HUES48 (cell line): ENCODE results near the gene CIB1.

Experiments
- H3K27ac ChIP-seq: one replicate; pipeline ENCODE4 v1.7.0; 2013; ENCODE audit warnings: low read depth, low read length, inconsistent platforms
- H3K27me3 ChIP-seq: 2 replicates; pipeline ENCODE4 v1.6.1; 2013; ENCODE audit warnings: mild to moderate bottlenecking, low read length; ENCODE audit not compliant: control insufficient read depth, insufficient read depth
- H3K36me3 ChIP-seq: 2 replicates; pipeline ENCODE4 v1.6.1; 2013; ENCODE audit warnings: low read length; ENCODE audit not compliant: control insufficient read depth, insufficient read depth
- H3K4me1 ChIP-seq: 2 replicates; pipeline ENCODE4 v1.6.1; 2013; ENCODE audit warnings: mild to moderate bottlenecking, low read length; ENCODE audit not compliant: control insufficient read depth, insufficient read depth
- H3K4me3 ChIP-seq: 2 replicates; pipeline ENCODE4 v1.5.1; 2013; ENCODE audit warnings: mild to moderate bottlenecking, low read depth, low read length
- H3K9ac ChIP-seq: 2 replicates; pipeline ENCODE4 v1.6.1; 2013; ENCODE audit warnings: mild to moderate bottlenecking, low read depth, low read length, moderate library complexity
- H3K9me3 ChIP-seq: 2 replicates; pipeline ENCODE4 v1.6.1; 2013; ENCODE audit warnings: low read length; ENCODE audit not compliant: control insufficient read depth, insufficient read depth

Gene CIB1

DNA sequence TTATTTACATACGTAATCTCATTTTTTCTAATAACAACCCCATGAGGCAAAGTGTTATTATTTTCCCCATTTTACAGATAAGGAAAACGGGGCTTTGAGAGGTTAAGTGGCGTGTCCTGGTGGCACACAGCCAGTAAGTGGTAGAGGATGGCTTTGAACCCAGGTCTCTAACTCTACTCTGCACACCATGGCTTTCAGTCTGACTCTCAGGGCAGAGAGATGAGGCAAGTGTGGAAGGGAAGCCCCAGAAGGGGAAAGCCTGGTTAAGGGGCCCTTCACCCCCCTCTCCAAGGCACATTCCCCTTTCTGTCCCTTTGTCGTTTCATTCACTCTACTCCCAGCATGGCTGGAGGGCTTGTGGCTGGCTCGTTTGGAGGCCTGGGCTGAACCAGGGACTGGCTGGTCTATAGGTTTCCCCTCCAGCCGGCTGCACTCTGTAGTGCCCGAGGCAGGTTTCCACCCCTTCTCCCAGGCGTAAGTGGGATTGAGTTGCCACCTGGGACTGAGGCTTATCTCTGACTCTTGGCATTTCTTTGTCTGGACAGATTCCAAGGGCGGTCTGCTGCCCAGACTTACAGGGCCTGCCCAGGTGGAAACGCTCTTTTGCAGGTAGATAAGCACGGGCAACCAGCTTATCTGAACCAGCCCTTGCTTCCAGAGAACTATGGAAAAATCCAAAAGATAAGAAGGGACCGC is 20.5 kb downstream of the CIB1 start:
- H3K4me3 ChIP-seq: no peak overlapping the region
- no peak overlapping the region for H3K27ac ChIP-seq
- peaks cover 12% of the 10 kb centered on the region for H3K36me3 ChIP-seq

DNA sequence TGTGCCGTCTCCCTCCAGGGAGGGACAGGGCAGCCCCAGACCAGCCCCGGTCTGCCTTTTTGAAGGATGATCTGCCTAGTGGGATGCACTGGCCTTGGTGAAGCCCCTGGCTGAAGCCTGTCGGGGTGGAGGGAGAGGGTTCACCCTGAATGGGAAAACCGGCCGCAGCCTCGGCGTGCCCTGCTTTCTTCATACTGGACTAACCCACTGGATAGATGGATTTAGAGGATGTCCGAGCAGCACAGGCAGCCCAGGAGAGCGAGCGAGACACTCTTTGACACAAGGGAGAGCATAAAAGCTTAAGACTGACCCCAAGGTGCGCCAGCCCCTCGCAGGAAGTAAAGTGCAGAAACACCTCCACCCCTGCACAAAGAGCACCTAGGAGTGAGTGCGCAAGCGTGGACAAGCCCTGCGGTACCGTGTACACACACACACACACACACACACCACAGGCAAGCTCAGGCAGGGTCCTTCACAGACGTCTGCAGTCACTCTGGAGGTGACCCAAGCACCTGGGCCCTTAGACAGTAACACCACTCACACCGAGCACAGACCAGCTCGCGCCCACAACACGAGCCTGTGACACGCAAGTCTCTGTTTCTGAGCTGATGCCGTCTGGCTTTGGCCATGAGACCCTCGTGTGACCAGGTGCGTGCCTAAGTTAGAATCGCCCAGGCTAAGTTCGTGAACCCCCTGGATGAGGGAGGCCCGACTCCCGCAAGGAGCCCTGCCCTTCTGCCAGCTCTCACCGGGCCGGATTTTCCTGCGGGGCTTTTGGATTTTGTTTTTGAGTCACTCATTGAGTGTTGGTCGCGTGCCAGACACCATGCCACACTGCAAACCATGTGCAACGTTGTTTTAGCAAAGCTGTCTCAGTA is 21.3 kb downstream of the CIB1 start:
- no peak overlapping the region for H3K9ac ChIP-seq
- H3K27ac ChIP-seq: no peak overlapping the region
- no peak overlapping the region for H3K4me3 ChIP-seq
- peaks cover 10% of the 10 kb centered on the region for H3K36me3 ChIP-seq
- H3K27me3 ChIP-seq: no peaks in the 10 kb centered on the region
- no peaks in the 10 kb centered on the region for H3K4me1 ChIP-seq
- no peaks in the 10 kb centered on the region for H3K9me3 ChIP-seq

More for the DNA sequence above, 20.5 kb downstream of the CIB1 start:
- Histone ChIP-seq H3K27me3 (no peaks in the 10 kb centered on the region), H3K9me3 (no peaks in the 10 kb centered on the region), H3K4me1 (no peaks in the 10 kb centered on the region), H3K9ac (no peak overlapping the region)

DNA sequence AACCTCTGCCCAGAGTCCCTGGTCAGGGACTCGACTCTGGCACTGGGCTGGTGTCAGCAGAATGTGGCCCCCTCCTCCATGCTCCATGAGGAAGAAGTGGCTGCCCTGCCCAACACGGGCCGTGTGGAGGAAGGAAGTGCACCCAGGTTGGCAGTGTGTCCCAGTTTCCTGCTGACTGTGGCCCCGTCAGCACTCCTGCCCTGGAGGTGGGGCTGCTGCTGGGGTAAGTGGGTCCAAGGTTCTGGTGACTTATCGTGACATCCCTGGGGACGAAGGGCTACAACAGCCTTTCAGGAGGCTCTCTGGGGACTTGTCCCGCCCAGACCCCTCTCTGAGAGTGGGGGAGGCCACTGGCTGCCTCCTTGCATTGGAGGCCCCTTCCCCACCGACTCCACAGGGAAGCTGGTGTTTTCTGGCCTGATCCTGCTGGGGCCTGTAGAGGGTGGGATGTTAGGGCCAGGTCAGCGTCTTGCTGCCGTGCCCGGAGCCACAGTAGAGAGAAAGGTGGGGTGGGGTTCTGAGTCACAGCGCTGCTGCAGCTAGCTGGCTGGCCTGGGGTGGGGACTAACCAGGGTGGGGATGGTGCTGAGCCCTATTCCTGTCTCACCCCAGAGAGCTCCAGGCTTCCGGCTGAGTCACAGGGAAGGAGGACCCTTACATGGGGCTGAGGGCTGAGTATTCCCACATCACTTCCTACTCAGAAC is 22.1 kb downstream of the CIB1 start:
- H3K9ac ChIP-seq: no peak overlapping the region
- H3K4me3 ChIP-seq: no peak overlapping the region
- H3K9me3 ChIP-seq: no peaks in the 10 kb centered on the region
- H3K4me1 ChIP-seq: no peaks in the 10 kb centered on the region
- no peak overlapping the region for H3K27ac ChIP-seq
- H3K36me3 ChIP-seq: peaks cover 6% of the 10 kb centered on the region
- H3K27me3 ChIP-seq: no peaks in the 10 kb centered on the region

DNA sequence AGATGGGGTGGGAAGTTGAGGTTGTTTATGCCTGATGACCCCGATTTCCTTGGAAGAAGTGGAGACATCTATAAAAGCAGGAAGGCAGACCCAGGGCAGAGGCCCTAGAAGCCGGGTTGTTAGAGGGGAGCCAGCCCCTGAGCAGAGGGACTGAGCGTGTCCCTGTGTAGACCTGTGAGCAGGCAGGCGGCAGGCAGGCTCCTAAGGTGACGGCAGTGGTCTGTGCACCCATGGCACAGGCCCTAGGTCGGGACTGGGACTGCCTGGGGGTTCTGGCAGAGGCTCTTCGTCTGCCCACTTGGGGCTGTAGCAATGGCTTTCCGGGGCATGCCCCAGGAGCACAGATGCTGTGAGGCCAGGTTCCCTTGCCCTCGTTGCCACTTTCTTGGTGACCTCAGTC is 22.7 kb downstream of the CIB1 start:
- H3K9me3 ChIP-seq: no peaks in the 10 kb centered on the region
- H3K27me3 ChIP-seq: no peaks in the 10 kb centered on the region
- H3K4me3 ChIP-seq: no peak overlapping the region
- no peaks in the 10 kb centered on the region for H3K4me1 ChIP-seq
- no peak overlapping the region for H3K9ac ChIP-seq
- H3K27ac ChIP-seq: no peak overlapping the region
- H3K36me3 ChIP-seq: peaks cover 6% of the 10 kb centered on the region

DNA sequence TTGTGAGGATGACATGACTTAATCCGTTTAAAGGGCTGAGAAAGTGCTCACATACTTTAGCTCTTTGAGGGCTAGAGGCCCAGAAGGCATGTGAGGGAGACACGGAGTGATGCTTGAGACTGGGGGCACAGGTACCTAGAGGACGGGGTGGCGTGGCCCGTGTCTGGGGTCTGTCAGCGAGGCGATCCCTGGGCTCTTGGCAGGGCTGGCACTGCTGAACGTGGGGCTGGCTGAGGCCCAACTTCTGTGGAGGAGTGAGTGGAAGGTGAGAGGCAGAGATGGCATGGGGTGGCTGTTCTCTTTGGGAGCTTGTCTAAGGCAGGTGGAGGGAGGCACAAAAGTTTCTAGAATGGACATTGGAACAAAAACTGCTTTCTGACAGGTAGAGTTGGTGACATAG is 23.1 kb downstream of the CIB1 start:
- Histone ChIP-seq H3K9ac (no peak overlapping the region), H3K9me3 (no peaks in the 10 kb centered on the region), H3K27me3 (no peaks in the 10 kb centered on the region), H3K27ac (no peak overlapping the region), H3K36me3 (peaks cover 9% of the 10 kb centered on the region), H3K4me1 (no peaks in the 10 kb centered on the region), H3K4me3 (no peak overlapping the region)

DNA sequence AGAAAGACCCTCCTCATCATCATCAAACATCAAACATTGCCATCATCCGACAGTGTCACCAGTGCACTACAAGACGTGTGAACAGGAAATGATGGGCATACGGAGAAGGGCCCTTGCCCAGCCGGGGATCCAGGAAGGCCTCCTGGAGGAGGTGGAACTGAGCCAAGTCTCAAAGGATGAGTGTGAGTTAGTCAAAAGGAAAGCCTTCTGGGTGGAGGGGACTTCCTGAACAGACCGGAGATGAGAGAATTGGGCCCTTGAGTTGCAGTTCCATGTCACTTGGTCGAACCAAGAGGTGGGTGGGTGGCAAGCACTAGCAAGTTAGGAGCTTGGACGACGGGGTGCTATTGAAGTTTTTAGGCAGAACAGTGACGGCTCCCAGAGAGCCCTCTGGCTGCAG is 24.1 kb downstream of the CIB1 start:
- H3K9ac ChIP-seq: no peak overlapping the region
- no peaks in the 10 kb centered on the region for H3K27me3 ChIP-seq
- H3K4me3 ChIP-seq: no peak overlapping the region
- peaks cover 9% of the 10 kb centered on the region for H3K36me3 ChIP-seq
- H3K27ac ChIP-seq: no peak overlapping the region
- H3K4me1 ChIP-seq: no peaks in the 10 kb centered on the region
- no peaks in the 10 kb centered on the region for H3K9me3 ChIP-seq

DNA sequence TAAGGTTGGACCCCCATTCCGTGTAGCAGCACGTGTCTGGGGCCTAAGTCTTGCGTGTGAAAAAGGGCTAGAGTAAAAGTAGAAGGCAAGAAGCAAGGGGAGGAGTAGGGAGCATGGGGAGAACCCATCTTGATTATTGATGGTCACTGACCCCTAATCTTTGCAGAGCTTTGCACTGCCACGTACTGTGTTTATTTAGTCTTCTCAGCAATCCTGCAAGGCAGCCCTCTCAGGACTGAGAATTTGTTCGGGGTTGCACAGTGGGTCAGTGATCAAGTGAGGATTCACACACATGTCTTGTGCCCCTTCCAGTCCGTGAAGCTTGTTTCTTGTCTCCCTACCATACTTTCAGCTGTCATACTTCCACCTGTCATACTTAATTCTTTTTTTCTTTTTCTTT is 25.4 kb downstream of the CIB1 start:
- Histone ChIP-seq H3K27me3 (no peaks in the 10 kb centered on the region), H3K4me3 (no peak overlapping the region), H3K9ac (no peak overlapping the region), H3K9me3 (no peaks in the 10 kb centered on the region), H3K4me1 (no peaks in the 10 kb centered on the region), H3K36me3 (peaks cover 9% of the 10 kb centered on the region), H3K27ac (no peak overlapping the region)

DNA sequence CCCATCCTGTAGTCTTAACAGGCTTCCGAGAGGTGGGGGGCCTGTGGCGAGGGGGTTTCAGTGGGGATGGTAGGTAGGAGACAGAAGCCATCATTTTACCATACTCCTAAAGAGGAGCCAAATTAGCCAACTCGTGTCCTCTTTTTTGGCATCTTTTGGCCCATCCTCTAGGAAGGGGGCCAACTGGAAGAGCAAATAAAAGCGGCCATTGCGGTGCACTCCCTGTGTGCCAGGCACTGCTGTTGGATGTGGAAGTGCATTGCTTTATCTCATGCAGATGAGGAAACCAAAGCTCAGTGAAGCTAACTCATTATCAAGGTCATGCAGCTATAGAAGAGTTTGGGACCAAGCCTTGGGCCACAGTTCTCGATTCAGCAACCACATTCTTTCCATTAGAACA is 26.5 kb downstream of the CIB1 start:
- Histone ChIP-seq H3K9me3 (no peaks in the 10 kb centered on the region), H3K4me3 (no peak overlapping the region), H3K27ac (no peak overlapping the region), H3K9ac (no peak overlapping the region), H3K36me3 (peaks cover 7% of the 10 kb centered on the region; the same call in 1 of the 2 replicates), H3K27me3 (peaks cover 3% of the 10 kb centered on the region; the same call in 1 of the 2 replicates), H3K4me1 (peaks cover 8% of the 10 kb centered on the region; the same call in 1 of the 2 replicates)

DNA sequence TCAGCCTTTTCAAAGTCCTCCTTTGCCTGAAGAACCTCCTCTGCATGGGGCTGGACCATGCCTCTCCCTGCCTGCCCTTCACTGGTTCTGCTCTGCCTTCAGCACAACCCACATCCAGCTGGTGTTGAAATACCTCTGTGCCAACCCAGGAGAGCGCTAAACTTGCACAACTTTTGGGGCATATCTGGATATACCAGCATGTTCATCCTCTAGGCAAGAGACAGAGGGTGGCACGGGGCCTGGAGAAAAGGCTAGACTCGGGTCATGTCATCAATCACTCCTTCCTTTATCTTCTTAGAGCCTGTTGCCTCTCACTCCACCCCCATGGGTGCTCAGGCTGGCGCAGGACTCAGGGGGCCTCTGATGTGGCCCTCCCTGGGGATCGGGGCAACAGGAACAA is 27.9 kb downstream of the CIB1 start:
- Histone ChIP-seq H3K4me3 (no peak overlapping the region), H3K27ac (no peak overlapping the region), H3K4me1 (peaks cover 9% of the 10 kb centered on the region; the same call in 1 of the 2 replicates), H3K27me3 (peaks cover 3% of the 10 kb centered on the region; the same call in 1 of the 2 replicates), H3K9me3 (no peaks in the 10 kb centered on the region), H3K9ac (no peak overlapping the region), H3K36me3 (peaks cover 7% of the 10 kb centered on the region; the same call in 1 of the 2 replicates)

DNA sequence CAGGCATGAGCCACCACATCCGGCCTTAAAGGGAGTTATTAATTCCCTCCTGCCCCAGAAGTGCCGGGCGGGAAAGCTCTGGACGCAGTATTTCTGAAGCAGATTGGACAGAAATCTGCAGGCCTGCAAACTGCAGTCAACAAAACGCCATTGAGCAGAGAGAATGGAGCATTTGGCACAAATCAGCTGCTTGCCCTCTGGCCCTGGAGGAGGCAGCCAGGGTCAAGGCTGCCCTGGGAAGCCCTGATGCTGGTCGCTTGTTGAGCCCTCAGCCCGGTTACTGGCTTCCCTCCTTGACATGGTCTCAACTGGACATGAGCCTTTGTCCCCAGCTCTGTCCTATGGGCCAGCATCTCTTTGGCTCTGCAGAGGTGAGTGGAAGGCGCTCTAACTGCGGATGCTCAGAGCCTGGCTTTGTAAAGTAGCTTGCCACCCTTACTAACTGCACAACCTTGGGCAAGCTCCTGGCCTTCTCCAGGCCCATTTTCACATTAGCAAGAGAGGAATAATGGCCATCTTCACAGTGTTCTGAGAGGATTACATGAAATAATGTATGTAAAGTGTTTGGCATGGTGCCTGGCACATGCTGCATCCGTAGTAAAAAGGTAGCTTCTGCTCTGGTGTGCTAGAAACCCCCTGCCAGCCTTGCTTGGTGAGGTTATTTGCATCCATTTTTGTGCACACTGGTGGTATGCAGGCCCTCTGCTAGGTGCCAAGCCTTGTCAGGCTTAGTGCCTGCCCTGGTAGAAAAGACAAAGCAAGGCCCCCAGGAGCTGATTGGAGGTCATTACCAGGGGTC is 28.5 kb downstream of the CIB1 start:
- H3K27ac ChIP-seq: no peak overlapping the region
- no peak overlapping the region for H3K4me3 ChIP-seq
- H3K4me1 ChIP-seq: peaks cover 14% of the 10 kb centered on the region; the same call in 1 of the 2 replicates

More for the DNA sequence above, 28.5 kb downstream of the CIB1 start:
- Histone ChIP-seq H3K9me3 (no peaks in the 10 kb centered on the region), H3K9ac (no peak overlapping the region), H3K27me3 (peaks cover 3% of the 10 kb centered on the region; the same call in 1 of the 2 replicates), H3K36me3 (peaks cover 7% of the 10 kb centered on the region; the same call in 1 of the 2 replicates)
